ENCODE results near the gene OR2A1.
"Not testable (repeated sequence)": the region's sequence is repeated elsewhere in the genome, so short reads cannot be mapped to it uniquely, and the experiment has no call there.

GRCh38 chr7:144323359-144323758 is 11.1 kb downstream of the OR2A1 start:
- not testable (repeated sequence) for TF ChIP-seq CTCF, POLR2A (IDR thresholded peaks at IDR 0.05)

Data from thyroid gland (tissue), 4 donors.